LNCaP clone FGC (cell line): ENCODE measurements around the gene PON2.

Experiments used
- DNase-seq: peaks from one replicate; pipeline ENCODE4 v3.0.0-alpha.2; 2011; ENCODE audit warnings: low read depth
- H3K4me3 ChIP-seq: 2 replicates; pipeline ENCODE4 v1.5.1; 2011; ENCODE audit warnings: mild to moderate bottlenecking, low read depth, low read length, control low read depth
- TF ChIP-seq, protein P1 (sequence below): IDR thresholded peaks from 2 replicates; pipeline ENCODE4 v1.5.1; 2012; ENCODE audit warnings: mild to moderate bottlenecking; ENCODE audit not compliant: control insufficient read depth, insufficient read depth; ENCODE audit errors: extremely low read depth

PON2 gene

GRCh38 chr7:95476072-95476847 lies 41.4 kb upstream of the PON2 start:
- H3K4me3 ChIP-seq = no peak overlapping the region
- DNase-seq = no peak
- TF ChIP-seq, protein P1, sequence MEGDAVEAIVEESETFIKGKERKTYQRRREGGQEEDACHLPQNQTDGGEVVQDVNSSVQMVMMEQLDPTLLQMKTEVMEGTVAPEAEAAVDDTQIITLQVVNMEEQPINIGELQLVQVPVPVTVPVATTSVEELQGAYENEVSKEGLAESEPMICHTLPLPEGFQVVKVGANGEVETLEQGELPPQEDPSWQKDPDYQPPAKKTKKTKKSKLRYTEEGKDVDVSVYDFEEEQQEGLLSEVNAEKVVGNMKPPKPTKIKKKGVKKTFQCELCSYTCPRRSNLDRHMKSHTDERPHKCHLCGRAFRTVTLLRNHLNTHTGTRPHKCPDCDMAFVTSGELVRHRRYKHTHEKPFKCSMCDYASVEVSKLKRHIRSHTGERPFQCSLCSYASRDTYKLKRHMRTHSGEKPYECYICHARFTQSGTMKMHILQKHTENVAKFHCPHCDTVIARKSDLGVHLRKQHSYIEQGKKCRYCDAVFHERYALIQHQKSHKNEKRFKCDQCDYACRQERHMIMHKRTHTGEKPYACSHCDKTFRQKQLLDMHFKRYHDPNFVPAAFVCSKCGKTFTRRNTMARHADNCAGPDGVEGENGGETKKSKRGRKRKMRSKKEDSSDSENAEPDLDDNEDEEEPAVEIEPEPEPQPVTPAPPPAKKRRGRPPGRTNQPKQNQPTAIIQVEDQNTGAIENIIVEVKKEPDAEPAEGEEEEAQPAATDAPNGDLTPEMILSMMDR = no peak

GRCh38 chr7:95473276-95473985 lies 38.6 kb upstream of the PON2 start:
- TF ChIP-seq, protein P1 = no peak
- DNase-seq = no peak
- H3K4me3 ChIP-seq = no peak overlapping the region

- no peak overlapping the region for H3K4me3 ChIP-seq
- TF ChIP-seq, protein P1 = no peak
- DNase-seq = no peak
Measured at GRCh38 chr7:95472581-95473161, 37.8 kb upstream of the PON2 start.

DNA sequence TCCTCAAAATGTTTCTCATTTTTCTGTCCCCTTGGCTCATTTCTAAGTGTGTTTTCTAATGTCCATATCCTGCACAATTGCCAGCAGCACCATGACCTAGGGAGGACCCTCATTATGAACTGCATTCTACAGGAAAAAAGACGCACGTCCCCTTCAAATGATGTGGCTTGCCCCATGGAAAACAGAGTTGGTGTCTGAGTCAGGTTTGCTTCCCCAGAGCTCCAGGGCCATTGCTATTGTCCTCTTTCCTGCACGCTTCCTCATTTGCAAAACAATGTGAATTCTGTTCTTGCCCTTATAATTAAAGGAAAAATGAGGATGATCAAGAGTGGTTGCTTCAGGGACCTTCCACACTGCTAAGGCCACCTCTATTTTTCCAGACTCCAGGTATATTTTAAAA lies 36.2 kb upstream of the PON2 start:
- DNase-seq = no peak
- no peak overlapping the region for H3K4me3 ChIP-seq
- TF ChIP-seq, protein P1 = no peak

GRCh38 chr7:95470452-95470851 lies 35.6 kb upstream of the PON2 start:
- no peak overlapping the region for H3K4me3 ChIP-seq
- no peak for DNase-seq
- TF ChIP-seq, protein P1 = no peak

GRCh38 chr7:95469848-95470247 lies 35.0 kb upstream of the PON2 start:
- H3K4me3 ChIP-seq = no peak overlapping the region
- no peak for DNase-seq
- TF ChIP-seq, protein P1 = no peak

GRCh38 chr7:95469187-95469586 lies 34.4 kb upstream of the PON2 start:
- TF ChIP-seq, protein P1 = no peak
- DNase-seq = no peak
- H3K4me3 ChIP-seq = no peak overlapping the region
